K562 treated with DMSO at 1 percent for 48 hours (cell line): Measurements from ENCODE around the gene GPR63. TPM values are rescaled to one million over a fixed set of nuclear protein-coding genes. Genes with fewer than 3 reads are reported as not detected.

Experiments
- total RNA-seq: library from RNA; unstranded; fragments of 300-600 nt; gene quantifications from 2 replicates; pipeline ENCODE4 v1.2.3, GENCODE V29; 2022; ENCODE audit warnings: low replicate concordance; ENCODE audit errors: extremely low read depth

The GPR63 gene, protein sequence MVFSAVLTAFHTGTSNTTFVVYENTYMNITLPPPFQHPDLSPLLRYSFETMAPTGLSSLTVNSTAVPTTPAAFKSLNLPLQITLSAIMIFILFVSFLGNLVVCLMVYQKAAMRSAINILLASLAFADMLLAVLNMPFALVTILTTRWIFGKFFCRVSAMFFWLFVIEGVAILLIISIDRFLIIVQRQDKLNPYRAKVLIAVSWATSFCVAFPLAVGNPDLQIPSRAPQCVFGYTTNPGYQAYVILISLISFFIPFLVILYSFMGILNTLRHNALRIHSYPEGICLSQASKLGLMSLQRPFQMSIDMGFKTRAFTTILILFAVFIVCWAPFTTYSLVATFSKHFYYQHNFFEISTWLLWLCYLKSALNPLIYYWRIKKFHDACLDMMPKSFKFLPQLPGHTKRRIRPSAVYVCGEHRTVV
- total RNA-seq: not detected in 2 replicates

DNA sequence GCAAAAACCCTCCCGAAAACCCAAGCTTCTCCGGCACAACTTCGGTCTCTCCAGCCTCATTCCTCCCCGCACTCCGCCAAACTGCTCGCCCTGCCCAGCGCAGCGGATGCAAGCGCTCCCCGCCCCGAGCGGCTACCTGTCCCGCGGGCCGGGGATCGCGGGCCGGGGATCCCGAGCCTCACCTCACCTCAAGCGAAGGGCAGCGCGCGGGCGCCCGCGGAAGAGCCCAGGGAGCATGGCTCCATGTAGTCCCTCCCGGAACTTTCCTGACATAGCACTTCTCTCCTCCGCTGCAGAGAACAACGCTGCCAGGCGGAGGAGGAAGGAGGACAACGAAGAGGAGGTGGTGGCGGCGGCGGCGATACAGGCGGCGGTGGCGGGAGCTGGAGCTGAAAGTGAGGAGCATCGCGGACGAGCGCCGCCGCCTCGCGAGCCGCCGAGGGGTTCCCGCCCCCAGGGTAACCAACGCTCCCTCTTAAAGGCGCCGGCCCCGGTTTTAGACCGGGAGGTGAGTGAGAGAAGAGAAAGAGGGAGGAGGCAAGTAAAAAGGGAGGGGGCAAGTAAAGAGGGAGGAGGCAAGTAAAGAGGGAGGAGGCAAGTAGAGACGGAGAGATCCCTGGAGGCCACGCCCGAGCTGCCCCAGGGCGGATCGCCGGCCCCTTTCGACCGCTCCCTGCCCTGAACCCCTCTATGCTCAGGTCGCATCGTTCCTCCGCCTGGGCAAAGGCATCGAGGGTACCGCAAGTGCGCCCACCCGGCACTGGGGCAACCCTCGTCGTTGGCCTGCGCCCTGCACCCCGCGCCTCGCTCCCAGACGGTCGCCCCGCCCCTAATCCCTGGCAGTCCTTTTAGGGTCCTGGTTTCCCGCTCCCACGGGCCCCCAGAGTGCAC lies at the start of gene GPR63:
TSS of gene GPR63 (minus strand) at position 397 of the 891 bp plus-strand sequence. CDS start 37,746 bp downstream, outside the sequence.

Other genes with a start within 250 kb of the GPR63 start
- not detected in 2 replicates for gene NDUFAF4, start 60.4 kb upstream of the GPR63 start, total RNA-seq
- not detected in 2 replicates for gene KLHL32, start 87.3 kb upstream of the GPR63 start, total RNA-seq